ENCODE measurements around the gene PRKG1. TPM values are rescaled to one million over a fixed set of nuclear protein-coding genes. Genes with fewer than 3 reads are reported as not detected.

Gene PRKG1
- total RNA-seq, 4 donors from 2014 or later, result 24.0 to 89.1 (median 45.7) TPM

DNA sequence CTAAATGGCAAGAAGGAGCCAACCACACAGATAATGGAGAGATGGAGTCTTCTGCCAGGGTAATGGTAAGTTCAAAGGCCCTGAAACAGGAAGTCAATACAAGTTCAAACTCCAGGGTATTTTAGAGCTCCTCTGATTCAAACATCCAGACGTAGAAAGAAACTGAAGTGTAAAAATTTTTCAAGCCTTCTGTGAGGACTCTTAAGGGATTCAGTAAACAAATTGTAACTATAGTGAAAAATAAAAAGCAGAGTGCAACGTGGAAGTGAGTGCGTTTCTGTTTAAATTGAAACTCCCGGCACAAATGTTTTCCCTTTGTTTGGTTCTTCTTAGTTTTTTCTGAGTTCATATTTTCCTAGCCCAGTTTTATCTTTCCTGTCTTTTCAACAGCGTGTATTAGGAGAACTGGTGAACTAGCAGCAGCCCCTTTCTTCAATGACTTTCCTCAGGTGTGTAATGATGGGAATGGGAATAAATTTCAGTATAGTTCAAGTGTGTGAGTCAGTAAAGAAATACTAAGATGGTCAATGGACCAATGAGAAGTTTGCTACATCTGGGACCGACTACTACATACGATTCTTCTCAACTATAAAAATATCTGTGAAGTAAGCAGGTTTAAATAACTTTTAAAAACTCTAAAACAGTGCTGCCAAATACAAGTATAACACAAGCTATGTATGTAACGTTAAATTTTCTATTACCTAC is 326.3 kb downstream of the PRKG1 start:
- peaks cover 0 to 6% (median 0%) of the 10 kb centered on the region in 4 donors for H3K4me1 ChIP-seq
- H3K27ac ChIP-seq, result no peak overlapping the region
- no peaks in the 10 kb centered on the region for H3K9me3 ChIP-seq
- H3K27me3 ChIP-seq, result no peaks in the 10 kb centered on the region
- H3K4me3 ChIP-seq, result no peak overlapping the region
- TF ChIP-seq, protein P1, sequence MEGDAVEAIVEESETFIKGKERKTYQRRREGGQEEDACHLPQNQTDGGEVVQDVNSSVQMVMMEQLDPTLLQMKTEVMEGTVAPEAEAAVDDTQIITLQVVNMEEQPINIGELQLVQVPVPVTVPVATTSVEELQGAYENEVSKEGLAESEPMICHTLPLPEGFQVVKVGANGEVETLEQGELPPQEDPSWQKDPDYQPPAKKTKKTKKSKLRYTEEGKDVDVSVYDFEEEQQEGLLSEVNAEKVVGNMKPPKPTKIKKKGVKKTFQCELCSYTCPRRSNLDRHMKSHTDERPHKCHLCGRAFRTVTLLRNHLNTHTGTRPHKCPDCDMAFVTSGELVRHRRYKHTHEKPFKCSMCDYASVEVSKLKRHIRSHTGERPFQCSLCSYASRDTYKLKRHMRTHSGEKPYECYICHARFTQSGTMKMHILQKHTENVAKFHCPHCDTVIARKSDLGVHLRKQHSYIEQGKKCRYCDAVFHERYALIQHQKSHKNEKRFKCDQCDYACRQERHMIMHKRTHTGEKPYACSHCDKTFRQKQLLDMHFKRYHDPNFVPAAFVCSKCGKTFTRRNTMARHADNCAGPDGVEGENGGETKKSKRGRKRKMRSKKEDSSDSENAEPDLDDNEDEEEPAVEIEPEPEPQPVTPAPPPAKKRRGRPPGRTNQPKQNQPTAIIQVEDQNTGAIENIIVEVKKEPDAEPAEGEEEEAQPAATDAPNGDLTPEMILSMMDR (IDR thresholded peaks at IDR 0.05), result no peak
- no peak for TF ChIP-seq POLR2A (IDR thresholded peaks at IDR 0.05)
- DNase-seq, result no peak
- no peaks in the 10 kb centered on the region for H3K36me3 ChIP-seq

GRCh38 chr10:51403521-51403920 is 329.2 kb downstream of the PRKG1 start:
- H3K27ac ChIP-seq, result no peak overlapping the region
- TF ChIP-seq POLR2A (IDR thresholded peaks at IDR 0.05), result no peak
- TF ChIP-seq, protein P1 (IDR thresholded peaks at IDR 0.05), result no peak
- no peaks in the 10 kb centered on the region for H3K4me1 ChIP-seq
- no peaks in the 10 kb centered on the region for H3K36me3 ChIP-seq
- no peaks in the 10 kb centered on the region for H3K27me3 ChIP-seq
- H3K4me3 ChIP-seq, result no peak overlapping the region
- DNase-seq, result no peak
- no peaks in the 10 kb centered on the region for H3K9me3 ChIP-seq

DNA sequence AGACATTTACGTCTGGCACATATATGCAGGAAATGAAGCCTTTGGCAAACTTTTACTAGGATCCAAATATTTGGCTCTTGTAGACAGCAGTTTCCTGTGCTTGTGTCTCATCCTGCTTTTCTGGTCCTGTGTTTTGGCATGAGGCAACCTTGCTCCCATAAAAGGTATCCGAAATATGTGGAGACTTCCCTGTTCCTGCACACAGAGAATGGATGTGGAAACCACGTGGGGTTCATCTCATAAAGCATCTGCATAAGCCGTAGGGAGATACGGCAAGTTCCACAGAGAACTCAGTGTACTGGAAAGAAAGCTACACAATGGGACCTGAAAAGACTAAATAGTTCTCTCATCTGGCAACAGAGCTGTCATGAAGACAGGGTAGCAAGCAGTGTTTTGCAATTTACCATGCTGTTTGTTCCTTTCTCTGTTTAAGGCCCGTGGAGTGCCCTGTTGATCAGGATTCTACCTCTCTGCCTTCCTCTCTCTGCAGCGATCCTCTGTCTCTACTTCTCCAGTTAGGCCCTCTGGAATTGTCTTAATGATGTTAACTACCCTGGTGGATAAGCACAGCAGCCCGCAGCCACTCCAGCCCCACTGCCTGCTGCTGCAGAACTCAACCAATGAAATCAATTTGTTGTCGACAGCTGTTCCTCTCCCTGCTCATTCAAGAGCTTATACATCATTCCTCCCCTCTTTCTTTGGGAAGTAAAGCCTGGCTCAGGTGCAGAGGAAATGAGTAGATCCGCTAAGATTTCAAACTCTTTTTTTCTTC is 331.5 kb downstream of the PRKG1 start:
- no peaks in the 10 kb centered on the region for H3K9me3 ChIP-seq
- H3K4me3 ChIP-seq, result no peak overlapping the region
- TF ChIP-seq, protein P1 (IDR thresholded peaks at IDR 0.05), result no peak
- TF ChIP-seq POLR2A (IDR thresholded peaks at IDR 0.05), result no peak
- DNase-seq, result no peak
- no peaks in the 10 kb centered on the region for H3K36me3 ChIP-seq
- H3K27ac ChIP-seq, result peak overlapping the region in 1 of 4 donors; percentile 49
- no peaks in the 10 kb centered on the region for H3K4me1 ChIP-seq
- no peaks in the 10 kb centered on the region for H3K27me3 ChIP-seq

- Histone ChIP-seq H3K4me3 (no peak overlapping the region), H3K4me1 (no peaks in the 10 kb centered on the region), H3K9me3 (no peaks in the 10 kb centered on the region), H3K27ac (no peak overlapping the region), H3K36me3 (no peaks in the 10 kb centered on the region), H3K27me3 (no peaks in the 10 kb centered on the region)
- TF ChIP-seq, protein P1 (IDR thresholded peaks at IDR 0.05), result no peak
- no peak for TF ChIP-seq POLR2A (IDR thresholded peaks at IDR 0.05)
- DNase-seq, result no peak
These were observed 332.3 kb downstream of the PRKG1 start for GRCh38 chr10:51406581-51406980.

- DNase-seq, result no peak
- Histone ChIP-seq H3K36me3 (no peaks in the 10 kb centered on the region), H3K4me3 (no peak overlapping the region), H3K27me3 (no peaks in the 10 kb centered on the region), H3K4me1 (no peaks in the 10 kb centered on the region), H3K27ac (no peak overlapping the region), H3K9me3 (no peaks in the 10 kb centered on the region)
- TF ChIP-seq POLR2A (IDR thresholded peaks at IDR 0.05), result no peak
- TF ChIP-seq, protein P1 (IDR thresholded peaks at IDR 0.05), result no peak
These were observed 342.2 kb downstream of the PRKG1 start for GRCh38 chr10:51416494-51416893.

Data from Peyer's patch (tissue), 4 donors.